Loucy (cell line): ENCODE data around the gene LMBRD2.

Experiments
- EZH2phosphoT487 ChIP-seq: fragments of 200-600 bp; IDR thresholded peaks from 2 replicates; pipeline ENCODE4 v1.6.1; 2018; ENCODE audit warnings: antibody characterized with exemption, mild to moderate bottlenecking, moderate library complexity, borderline replicate concordance
- TF ChIP-seq, protein P1 (sequence below): fragments of 200-600 bp; sonication (generic); conservative IDR thresholded peaks from 2 replicates; pipeline ENCODE4 v1.5.1; 2014; ENCODE audit warnings: mild to moderate bottlenecking, antibody characterized with exemption, low read length

DNA sequence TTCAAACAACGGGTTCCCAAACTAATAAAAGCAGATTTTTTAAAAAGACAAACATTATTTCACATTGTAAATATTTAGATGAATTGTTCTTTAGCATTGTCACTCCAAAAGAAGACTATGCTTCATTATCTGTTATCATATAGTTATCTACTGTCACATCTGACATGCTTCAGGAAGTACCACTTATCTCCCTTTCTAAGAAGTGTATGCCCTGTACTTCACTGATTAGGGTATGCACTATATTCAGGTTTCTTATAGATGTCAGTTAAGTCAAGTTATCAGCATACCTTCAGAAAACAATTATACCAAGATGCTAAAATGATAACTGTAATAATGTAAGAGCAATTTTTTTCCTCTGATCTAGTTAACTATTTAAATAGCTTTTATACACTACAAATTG, 40.4 kb downstream of the LMBRD2 start:
- TF ChIP-seq, protein P1, sequence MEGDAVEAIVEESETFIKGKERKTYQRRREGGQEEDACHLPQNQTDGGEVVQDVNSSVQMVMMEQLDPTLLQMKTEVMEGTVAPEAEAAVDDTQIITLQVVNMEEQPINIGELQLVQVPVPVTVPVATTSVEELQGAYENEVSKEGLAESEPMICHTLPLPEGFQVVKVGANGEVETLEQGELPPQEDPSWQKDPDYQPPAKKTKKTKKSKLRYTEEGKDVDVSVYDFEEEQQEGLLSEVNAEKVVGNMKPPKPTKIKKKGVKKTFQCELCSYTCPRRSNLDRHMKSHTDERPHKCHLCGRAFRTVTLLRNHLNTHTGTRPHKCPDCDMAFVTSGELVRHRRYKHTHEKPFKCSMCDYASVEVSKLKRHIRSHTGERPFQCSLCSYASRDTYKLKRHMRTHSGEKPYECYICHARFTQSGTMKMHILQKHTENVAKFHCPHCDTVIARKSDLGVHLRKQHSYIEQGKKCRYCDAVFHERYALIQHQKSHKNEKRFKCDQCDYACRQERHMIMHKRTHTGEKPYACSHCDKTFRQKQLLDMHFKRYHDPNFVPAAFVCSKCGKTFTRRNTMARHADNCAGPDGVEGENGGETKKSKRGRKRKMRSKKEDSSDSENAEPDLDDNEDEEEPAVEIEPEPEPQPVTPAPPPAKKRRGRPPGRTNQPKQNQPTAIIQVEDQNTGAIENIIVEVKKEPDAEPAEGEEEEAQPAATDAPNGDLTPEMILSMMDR: no peak
- TF ChIP-seq EZH2phosphoT487: no peak
